H54 (cell line): Measurements from ENCODE around the gene CLEC4F.
"Not testable (repeated sequence)": the region's sequence is repeated elsewhere in the genome, so short reads cannot be mapped to it uniquely, and the experiment has no call there.

Experiments used
- DNase-seq: peaks from one replicate; pipeline ENCODE4 v3.0.0; 2011; ENCODE audit warnings: low spot score, mixed read lengths; ENCODE audit not compliant: insufficient read length
- FAIRE-seq: peaks from 3 replicates; lab custom pipeline; 2011; peaks lifted over from hg19 to GRCh38; lab: Jason Lieb, UNC
- POLR2A ChIP-seq: IDR thresholded peaks from 2 replicates; pipeline ENCODE4 v1.6.1; 2011; ENCODE audit warnings: low read depth, mild to moderate bottlenecking, low read length

The CLEC4F gene

DNA sequence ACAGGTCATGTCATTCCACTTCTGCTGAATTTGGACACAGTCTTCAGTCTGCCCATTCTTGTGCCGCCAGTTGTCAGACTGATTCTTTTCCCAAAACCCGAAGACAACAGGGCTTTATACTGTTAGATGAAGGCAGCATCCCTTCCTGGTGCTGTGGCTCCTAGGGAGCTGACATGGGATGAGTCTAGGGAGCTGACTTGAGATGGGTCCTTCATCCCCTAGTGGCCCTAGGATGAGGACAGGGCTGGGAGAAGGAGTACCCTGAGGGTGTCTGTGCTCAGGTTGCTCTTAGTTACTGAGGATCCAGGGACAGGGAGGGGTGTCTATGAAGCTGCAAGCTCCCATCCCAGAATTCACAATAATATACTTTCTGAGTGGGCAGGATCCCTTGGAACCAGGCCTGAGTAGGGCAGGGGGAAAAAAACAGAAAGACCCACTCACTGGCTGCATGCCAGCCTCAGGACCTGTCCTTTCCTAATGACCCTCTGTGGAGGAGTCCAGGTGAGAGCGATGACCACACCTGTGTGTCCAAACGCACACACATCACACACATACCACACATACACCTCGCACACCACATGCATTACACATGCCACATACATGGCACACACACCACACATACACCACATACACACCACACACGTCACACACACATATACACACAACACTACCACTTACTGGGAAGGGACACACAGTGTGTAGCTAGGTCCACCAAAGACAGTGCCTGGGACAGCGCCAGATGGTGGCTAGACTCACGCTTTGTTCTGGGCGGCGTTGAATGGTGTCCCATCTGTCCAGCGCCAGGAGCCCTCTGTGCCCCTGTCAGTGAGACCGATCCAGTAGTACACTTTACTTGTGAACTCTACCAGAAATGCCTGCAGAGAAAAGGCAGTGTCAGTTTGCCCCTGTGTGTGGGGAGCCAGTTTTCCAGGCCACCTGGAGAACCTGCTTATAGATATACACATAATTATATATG is 11.1 kb downstream of the CLEC4F start:
- DNase-seq = no peak
- TF ChIP-seq POLR2A = no peak
- no peak for FAIRE-seq

DNA sequence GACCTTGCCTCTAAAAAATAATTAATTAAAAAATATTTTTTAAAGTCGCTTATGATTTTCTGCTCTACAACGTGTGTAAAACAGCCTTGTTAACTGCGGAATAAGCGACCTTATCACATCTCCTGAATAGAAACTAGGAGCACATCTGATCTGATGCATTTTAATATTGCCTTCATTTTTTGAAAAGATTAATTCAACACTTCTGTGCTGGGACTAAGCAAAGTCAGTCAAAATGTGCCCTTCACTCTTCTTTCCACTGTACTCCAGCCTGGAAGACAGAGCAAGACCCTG is 12.6 kb downstream of the CLEC4F start:
- TF ChIP-seq POLR2A = no peak
- DNase-seq (no peak), FAIRE-seq (no peak)

GRCh38 chr2:70807102-70807827 is 13.1 kb downstream of the CLEC4F start:
- FAIRE-seq (no peak), DNase-seq (no peak)
- TF ChIP-seq POLR2A = no peak

- TF ChIP-seq POLR2A = no peak
- DNase-seq (no peak), FAIRE-seq (no peak)
Observed at GRCh38 chr2:70806620-70807019, 13.8 kb downstream of the CLEC4F start.

GRCh38 chr2:70806013-70806412 is 14.4 kb downstream of the CLEC4F start:
- TF ChIP-seq POLR2A = no peak
- no peak for DNase-seq
- no peak for FAIRE-seq

- no peak for DNase-seq
- TF ChIP-seq POLR2A = no peak
- no peak for FAIRE-seq
Observed at GRCh38 chr2:70801607-70802263, 18.7 kb downstream of the CLEC4F start.

DNA sequence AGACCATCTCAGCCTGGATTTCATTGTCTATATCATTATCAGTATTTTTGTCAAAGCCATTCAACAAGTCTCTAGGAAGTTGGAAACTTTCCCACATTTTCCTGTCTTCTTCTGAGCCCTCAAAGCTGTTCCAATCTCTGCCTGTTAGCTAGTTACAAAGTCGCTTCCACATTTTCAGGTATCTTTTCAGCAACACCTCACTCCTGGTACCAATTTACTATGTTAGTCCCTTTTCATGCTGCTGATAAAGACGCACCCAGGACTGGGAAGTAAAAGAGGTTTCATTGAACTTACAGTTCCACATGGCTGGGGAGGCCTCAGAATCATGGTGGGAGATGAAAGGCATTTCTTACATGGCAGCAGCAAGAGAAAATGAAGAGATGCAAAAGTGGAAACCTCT is 20.7 kb downstream of the CLEC4F start:
- no peak for FAIRE-seq
- TF ChIP-seq POLR2A = no peak
- no peak for DNase-seq

DNA sequence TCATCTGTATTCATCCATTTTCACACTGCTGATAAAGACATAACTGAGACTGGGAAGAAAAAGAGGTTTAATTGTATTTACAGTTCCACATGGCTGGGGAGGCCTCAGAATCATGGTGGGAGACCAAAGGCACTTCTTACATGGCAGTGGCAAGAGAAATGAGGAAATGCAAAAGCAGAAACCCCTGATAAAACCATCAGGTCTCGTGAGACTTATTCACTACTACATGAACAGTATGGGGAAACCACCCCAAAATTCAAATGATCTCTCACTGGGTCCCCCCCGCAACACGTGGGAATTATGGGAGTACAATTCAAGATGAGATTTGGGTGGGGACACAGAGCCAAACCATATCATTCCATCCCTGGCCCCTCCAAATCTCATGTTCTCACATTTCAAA is 22.4 kb downstream of the CLEC4F start:
- not testable (repeated sequence) for DNase-seq, FAIRE-seq

DNA sequence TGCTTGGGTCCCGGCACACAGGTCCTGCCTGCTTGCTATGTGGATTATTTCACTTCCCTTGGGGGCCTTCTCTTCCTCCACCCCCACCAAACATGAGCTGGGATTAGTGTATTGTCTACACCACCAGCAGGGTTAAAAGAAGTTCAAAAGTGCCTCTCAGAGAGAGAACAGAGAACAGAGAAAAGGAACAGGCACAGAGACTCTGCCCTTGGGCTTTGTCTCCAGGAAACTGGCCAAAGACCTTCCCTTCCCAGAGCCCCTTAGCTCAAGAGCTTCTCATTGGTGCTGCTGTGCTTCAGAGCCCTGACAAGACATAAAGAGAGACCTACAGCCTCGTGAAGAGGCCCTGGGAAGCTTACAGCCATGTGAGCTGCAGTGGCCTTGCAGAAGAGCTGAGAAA is 22.9 kb downstream of the CLEC4F start:
- FAIRE-seq = no peak
- no peak for DNase-seq
- no peak for TF ChIP-seq POLR2A

DNA sequence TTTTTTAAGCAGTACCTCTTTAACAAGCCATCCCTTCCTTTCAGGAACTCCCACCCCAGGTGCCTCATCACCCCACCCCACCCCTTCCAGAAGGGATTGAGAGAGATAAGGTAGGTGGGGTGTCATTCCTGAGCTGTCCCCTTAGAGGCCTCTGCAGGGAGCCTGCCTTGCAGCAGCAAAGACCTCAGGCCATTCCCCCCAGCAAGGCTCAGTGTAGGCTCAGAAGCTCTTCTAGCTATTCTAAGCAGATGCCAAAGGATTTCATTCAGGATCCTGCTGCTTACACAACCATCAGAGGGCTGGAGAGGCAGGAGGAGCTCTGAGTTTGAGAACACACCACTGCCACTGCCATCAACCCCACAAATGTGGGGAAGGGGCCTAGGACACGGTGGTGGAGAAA is 24.1 kb downstream of the CLEC4F start:
- no peak for TF ChIP-seq POLR2A
- no peak for FAIRE-seq
- no peak for DNase-seq

- DNase-seq (no peak), FAIRE-seq (no peak)
- no peak for TF ChIP-seq POLR2A
Observed at GRCh38 chr2:70795164-70795995, 25.0 kb downstream of the CLEC4F start.

DNA sequence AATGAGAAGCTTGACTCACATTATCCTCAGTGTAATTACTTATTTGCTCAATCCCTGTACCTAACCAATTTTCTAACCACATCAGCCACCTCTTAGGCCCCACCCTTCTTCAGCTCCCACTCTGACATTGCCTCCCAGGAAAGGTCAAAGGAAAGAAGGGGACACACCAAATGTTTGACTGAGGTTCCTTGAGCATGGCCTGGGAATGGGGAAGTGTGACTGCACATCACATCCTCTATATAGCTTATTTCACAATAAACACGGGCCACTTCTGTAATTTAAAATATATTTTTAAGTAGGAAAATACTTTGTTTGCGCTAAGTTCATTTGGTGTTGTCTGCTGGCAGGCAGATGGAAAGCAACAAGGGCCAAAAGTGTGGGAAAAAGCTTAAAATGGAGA is 26.9 kb downstream of the CLEC4F start:
- no peak for FAIRE-seq
- DNase-seq = no peak
- TF ChIP-seq POLR2A = no peak

- DNase-seq = no peak
- TF ChIP-seq POLR2A = no peak
- FAIRE-seq = no peak
Observed at GRCh38 chr2:70790136-70790828, 30.1 kb downstream of the CLEC4F start, which contains the start of gene FIGLA. FIGLA (minus strand) TSS chr2:70790643; CDS start chr2:70790638, 5 bp downstream.
